LHCN-M2 (cell line): ENCODE results near the gene LMBR1L. TPM values are rescaled to one million over a fixed set of nuclear protein-coding genes. Genes with fewer than 3 reads are reported as not detected.
A peak's percentile ranks its signal among the peaks of the same experiment; 100 is the strongest.
"Not testable (repeated sequence)": the region's sequence is repeated elsewhere in the genome, so short reads cannot be mapped to it uniquely, and the experiment has no call there.

Source experiments
- DNase-seq: peaks from one replicate; pipeline ENCODE4 v3.0.0-alpha.2; 2012; ENCODE audit warnings: low read depth
- total RNA-seq: library from RNA; depleted of rRNA; stranded (reverse); fragments of >200 nt; gene quantifications from 2 replicates; pipeline ENCODE4 v1.2.3, GENCODE V29; 2014

The LMBR1L gene
- total RNA-seq, 1 experiment from 2014 or later, result 25.0 TPM

- DNase-seq, result peak; percentile 93
These were observed 22.3 kb downstream of the LMBR1L start for GRCh38 chr12:49088150-49088931.

GRCh38 chr12:49086116-49086515, 24.5 kb downstream of the LMBR1L start:
- no peak for DNase-seq

- DNase-seq, result no peak
These were observed 26.2 kb downstream of the LMBR1L start for GRCh38 chr12:49084438-49084837.

GRCh38 chr12:49079793-49080192, 30.9 kb downstream of the LMBR1L start:
- peak; percentile 90 for DNase-seq

GRCh38 chr12:49070971-49071370, 39.7 kb downstream of the LMBR1L start:
- no peak for DNase-seq

- peak; percentile 97 for DNase-seq
These were observed 40.9 kb downstream of the LMBR1L start, which contains the start of gene RHEBL1 for GRCh38 chr12:49069507-49070346. RHEBL1 (minus strand) TSS chr12:49069979; CDS start chr12:49069785, 194 bp downstream.

GRCh38 chr12:49068879-49069506, 41.7 kb downstream of the LMBR1L start:
- DNase-seq, result no peak

- DNase-seq, result no peak
These were observed 44.5 kb downstream of the LMBR1L start for GRCh38 chr12:49066120-49066519.

GRCh38 chr12:49064767-49065152, 45.9 kb downstream of the LMBR1L start:
- DNase-seq, result no peak

GRCh38 chr12:49061916-49062315, 48.7 kb downstream of the LMBR1L start:
- not testable (repeated sequence) for DNase-seq

- no peak for DNase-seq
These were observed 49.4 kb downstream of the LMBR1L start for GRCh38 chr12:49061157-49061650.

GRCh38 chr12:49060237-49061156, 50.1 kb downstream of the LMBR1L start, which contains the start of gene KMT2D:
KMT2D (minus strand) TSS chr12:49060794; CDS start chr12:49055324, 5,470 bp downstream.
- peak; percentile 93 for DNase-seq

- DNase-seq, result no peak
These were observed 51.1 kb downstream of the LMBR1L start for GRCh38 chr12:49059299-49060171.

GRCh38 chr12:49059045-49059298, 51.7 kb downstream of the LMBR1L start:
- no peak for DNase-seq

GRCh38 chr12:49058366-49059044, 52.1 kb downstream of the LMBR1L start:
- no peak for DNase-seq

GRCh38 chr12:49057888-49058287, 52.8 kb downstream of the LMBR1L start:
- no peak for DNase-seq

- DNase-seq, result peak; percentile 71
These were observed 54.5 kb downstream of the LMBR1L start for GRCh38 chr12:49055978-49056754.

- DNase-seq, result no peak
These were observed 55.6 kb downstream of the LMBR1L start for GRCh38 chr12:49055092-49055491.

- DNase-seq, result no peak
These were observed 56.1 kb downstream of the LMBR1L start for GRCh38 chr12:49054524-49054923.
